ENCODE data around the gene FRMPD1. TPM values are rescaled to one million over a fixed set of nuclear protein-coding genes. Genes with fewer than 3 reads are reported as not detected.

FRMPD1 gene
- total RNA-seq, 1 donor from 2014 or later: not detected

DNA sequence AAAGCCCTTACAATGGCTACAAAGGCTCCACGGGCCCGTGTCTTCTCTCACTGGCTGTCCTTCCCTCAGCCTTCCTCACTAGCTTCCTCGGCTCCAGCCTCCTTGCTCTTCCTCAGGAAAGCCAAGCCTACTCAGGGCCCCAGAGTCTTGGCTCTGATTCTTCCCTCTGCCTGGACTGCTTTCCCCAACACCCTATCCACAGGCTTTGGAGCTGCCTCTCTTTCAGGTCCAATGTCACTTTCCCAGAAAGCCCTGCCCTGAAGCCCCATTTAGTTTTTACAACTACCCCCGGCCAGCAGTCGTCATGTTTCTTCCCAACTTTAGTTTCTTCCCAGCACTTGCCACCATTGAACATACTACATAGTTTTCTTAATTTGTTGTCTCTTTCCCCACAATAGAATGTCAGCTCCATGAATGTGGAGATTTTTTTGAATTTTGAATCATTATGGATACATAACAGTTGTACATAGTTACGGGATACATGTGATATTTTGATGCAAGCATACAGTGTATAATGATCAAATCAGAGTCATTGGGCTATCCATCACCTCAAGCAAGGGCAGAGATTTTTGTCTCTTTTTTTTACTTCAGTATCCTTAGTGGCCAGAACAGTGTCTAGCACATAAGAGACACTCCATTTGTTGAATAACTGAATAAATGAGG, 40.9 kb upstream of the FRMPD1 start:
- intact Hi-C loops (cut with DNase I): no loop called here
- Histone ChIP-seq H3K4me3 (no peak overlapping the region), H3K27ac (no peak overlapping the region), H3K4me1 (no peaks in the 10 kb centered on the region), H3K9me3 (no peaks in the 10 kb centered on the region), H3K27me3 (peaks cover 11% of the 10 kb centered on the region), H3K36me3 (no peaks in the 10 kb centered on the region)
- TF ChIP-seq, protein P1, sequence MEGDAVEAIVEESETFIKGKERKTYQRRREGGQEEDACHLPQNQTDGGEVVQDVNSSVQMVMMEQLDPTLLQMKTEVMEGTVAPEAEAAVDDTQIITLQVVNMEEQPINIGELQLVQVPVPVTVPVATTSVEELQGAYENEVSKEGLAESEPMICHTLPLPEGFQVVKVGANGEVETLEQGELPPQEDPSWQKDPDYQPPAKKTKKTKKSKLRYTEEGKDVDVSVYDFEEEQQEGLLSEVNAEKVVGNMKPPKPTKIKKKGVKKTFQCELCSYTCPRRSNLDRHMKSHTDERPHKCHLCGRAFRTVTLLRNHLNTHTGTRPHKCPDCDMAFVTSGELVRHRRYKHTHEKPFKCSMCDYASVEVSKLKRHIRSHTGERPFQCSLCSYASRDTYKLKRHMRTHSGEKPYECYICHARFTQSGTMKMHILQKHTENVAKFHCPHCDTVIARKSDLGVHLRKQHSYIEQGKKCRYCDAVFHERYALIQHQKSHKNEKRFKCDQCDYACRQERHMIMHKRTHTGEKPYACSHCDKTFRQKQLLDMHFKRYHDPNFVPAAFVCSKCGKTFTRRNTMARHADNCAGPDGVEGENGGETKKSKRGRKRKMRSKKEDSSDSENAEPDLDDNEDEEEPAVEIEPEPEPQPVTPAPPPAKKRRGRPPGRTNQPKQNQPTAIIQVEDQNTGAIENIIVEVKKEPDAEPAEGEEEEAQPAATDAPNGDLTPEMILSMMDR (IDR thresholded peaks at IDR 0.05): no peak
- ATAC-seq: no peak
- no peak for DNase-seq

DNA sequence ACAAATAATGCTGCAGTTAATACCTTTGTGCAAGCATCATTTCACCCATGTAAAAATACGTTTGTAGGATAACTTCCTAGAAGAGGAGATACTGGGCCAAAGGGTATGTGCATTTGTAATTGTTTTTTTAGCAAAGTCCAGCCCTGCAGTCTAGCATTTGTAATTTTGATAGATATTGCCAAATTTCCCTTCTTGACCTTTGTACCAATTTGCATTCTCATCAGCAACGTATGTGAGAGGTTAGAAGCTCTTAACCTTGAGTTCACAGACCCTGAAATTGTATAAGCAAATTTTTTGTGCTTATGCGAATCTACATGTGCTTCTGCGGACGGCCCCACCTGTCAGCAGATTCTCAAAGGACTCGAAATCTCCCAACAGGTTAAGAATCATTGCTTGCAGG, 39.7 kb upstream of the FRMPD1 start:
- H3K4me1 ChIP-seq: no peaks in the 10 kb centered on the region
- H3K9me3 ChIP-seq: no peaks in the 10 kb centered on the region
- TF ChIP-seq, protein P1 (IDR thresholded peaks at IDR 0.05): no peak
- H3K36me3 ChIP-seq: no peaks in the 10 kb centered on the region
- DNase-seq (no peak), ATAC-seq (no peak)
- H3K27me3 ChIP-seq: peaks cover 11% of the 10 kb centered on the region
- no peak overlapping the region for H3K27ac ChIP-seq
- intact Hi-C loops (cut with DNase I): no loop called here
- no peak overlapping the region for H3K4me3 ChIP-seq

DNA sequence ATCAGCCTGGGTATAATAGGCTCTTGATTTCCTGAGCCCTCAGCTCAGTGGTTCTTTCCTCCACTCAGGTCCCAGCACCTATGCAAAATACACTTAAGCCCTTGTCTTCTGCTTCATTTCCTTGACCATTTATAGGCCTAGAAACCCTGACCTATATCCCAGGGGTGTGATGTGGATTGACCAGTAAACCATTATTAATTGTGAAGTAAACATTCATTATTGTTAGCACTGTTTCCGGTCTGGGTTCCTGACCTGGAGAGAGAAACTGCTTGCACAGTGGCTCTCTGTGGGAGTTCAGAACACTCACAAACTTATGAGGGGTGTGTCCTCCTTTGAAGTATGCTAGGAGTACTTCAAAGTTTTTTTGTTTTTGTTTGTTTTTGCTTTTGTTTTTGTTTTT, 38.8 kb upstream of the FRMPD1 start:
- TF ChIP-seq, protein P1 (IDR thresholded peaks at IDR 0.05): no peak
- Histone ChIP-seq H3K9me3 (no peaks in the 10 kb centered on the region), H3K27ac (no peak overlapping the region), H3K4me3 (no peak overlapping the region), H3K4me1 (no peaks in the 10 kb centered on the region), H3K36me3 (no peaks in the 10 kb centered on the region), H3K27me3 (peaks cover 7% of the 10 kb centered on the region)
- DNase-seq (no peak), ATAC-seq (no peak)
- intact Hi-C loops (cut with DNase I): no loop called here

DNA sequence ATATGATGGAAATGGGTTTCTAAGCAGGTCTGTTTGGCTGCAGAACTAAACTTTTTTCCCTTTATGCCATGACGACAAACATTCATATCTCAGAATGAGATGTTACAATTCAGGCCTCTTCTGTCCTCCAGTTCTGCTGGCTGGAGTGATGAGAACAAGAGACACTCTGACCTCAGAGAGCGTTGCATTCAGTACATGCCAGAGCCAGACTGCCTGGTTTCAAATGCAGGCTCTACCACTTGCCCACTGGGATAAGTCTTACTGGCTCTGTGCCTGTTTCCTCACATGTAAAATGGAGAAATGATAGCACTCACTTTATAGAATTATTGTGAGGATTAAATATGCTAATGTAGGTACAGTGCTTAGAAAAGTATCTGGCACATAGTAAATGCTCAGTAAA, 33.6 kb upstream of the FRMPD1 start:
- no peak for DNase-seq
- Histone ChIP-seq H3K4me1 (no peaks in the 10 kb centered on the region), H3K36me3 (no peaks in the 10 kb centered on the region), H3K9me3 (no peaks in the 10 kb centered on the region), H3K27ac (no peak overlapping the region), H3K4me3 (no peak overlapping the region), H3K27me3 (peaks cover 5% of the 10 kb centered on the region)
- intact Hi-C loops (cut with DNase I): no loop called here
- TF ChIP-seq, protein P1 (IDR thresholded peaks at IDR 0.05): no peak
- no peak for ATAC-seq

DNA sequence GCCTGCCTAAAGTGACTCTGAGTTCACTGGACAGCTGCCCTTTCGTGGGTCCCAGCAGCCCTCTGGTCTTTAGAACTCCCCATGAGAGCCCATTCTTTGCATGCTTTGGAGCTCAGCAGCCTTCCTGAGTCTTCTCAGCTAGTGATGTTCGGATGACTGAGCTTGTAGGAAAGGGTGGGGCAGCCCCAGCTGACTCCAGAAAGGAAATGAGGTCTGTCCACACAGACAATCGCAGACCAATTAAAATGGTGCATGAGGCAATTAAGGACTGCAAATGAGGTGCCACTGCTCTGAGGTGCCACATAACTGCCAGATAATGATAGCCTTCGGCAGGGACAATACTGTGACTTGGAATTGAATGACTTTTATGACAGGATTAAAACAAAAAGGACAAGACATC, 32.9 kb upstream of the FRMPD1 start:
- no peak overlapping the region for H3K27ac ChIP-seq
- ATAC-seq (no peak), DNase-seq (no peak)
- no peaks in the 10 kb centered on the region for H3K4me1 ChIP-seq
- H3K4me3 ChIP-seq: no peak overlapping the region
- no peaks in the 10 kb centered on the region for H3K36me3 ChIP-seq
- H3K9me3 ChIP-seq: no peaks in the 10 kb centered on the region
- TF ChIP-seq, protein P1 (IDR thresholded peaks at IDR 0.05): no peak
- intact Hi-C loops (cut with DNase I): no loop called here
- H3K27me3 ChIP-seq: peaks cover 3% of the 10 kb centered on the region

DNA sequence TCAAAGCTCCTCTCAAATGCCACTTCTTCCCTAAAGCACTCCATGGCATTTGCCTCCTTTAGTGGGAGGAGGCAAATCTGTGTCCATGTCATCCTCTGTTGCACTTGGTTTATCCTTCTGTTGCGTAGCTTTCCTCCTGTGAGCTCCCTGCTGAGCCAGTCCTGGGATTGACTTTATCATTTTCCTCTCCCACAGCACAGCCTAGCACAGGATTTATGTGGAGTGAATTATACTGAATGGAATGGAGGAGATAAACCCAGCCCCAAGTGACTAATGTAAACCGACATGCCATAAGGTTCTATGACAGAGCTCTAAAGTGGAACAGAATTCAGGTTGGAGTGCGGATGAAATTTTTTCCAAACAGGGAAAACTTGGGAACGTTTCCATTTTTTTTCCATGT, 31.9 kb upstream of the FRMPD1 start:
- intact Hi-C loops (cut with DNase I): no loop called here
- H3K36me3 ChIP-seq: no peaks in the 10 kb centered on the region
- no peaks in the 10 kb centered on the region for H3K27me3 ChIP-seq
- H3K4me1 ChIP-seq: no peaks in the 10 kb centered on the region
- no peaks in the 10 kb centered on the region for H3K9me3 ChIP-seq
- TF ChIP-seq, protein P1 (IDR thresholded peaks at IDR 0.05): no peak
- ATAC-seq (no peak), DNase-seq (no peak)
- H3K4me3 ChIP-seq: no peak overlapping the region
- no peak overlapping the region for H3K27ac ChIP-seq

Data from upper lobe of right lung (tissue), 1 donor.